ENCODE data around the gene COL23A1. TPM values are rescaled to one million over a fixed set of nuclear protein-coding genes. Genes with fewer than 3 reads are reported as not detected.
"Not testable (repeated sequence)": the region's sequence is repeated elsewhere in the genome, so short reads cannot be mapped to it uniquely, and the experiment has no call there.

Gene COL23A1
- total RNA-seq, 1 donor from 2014 or later, result 0.96 TPM

- DNase-seq (ENCODE audit: low spot score), result no peak
Measured at GRCh38 chr5:178230879-178231538, 359.2 kb downstream of the COL23A1 start.

DNA sequence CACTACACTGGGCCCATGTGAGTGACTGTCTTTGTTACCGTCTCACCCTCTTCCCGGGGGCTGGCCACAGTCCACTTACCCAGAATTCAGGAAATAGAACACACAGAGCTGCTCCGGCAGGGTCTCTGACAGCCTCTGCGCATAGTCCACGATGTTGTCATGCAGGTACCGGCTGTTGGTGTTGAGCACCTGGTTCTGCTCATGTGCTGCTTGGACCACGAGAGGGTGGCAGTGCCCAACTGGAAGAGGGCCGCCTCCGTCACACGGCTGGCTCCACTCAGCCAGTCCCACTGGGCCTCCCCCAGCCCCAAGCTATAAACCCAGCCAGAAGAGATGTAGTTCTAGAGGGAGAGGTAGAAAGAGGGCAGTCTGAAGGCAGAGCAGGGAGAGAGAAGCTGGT, 360.3 kb downstream of the COL23A1 start:
- no peak for DNase-seq (ENCODE audit: low spot score)

GRCh38 chr5:178229111-178229510, 361.1 kb downstream of the COL23A1 start:
- not testable (repeated sequence) for DNase-seq (ENCODE audit: low spot score)

DNA sequence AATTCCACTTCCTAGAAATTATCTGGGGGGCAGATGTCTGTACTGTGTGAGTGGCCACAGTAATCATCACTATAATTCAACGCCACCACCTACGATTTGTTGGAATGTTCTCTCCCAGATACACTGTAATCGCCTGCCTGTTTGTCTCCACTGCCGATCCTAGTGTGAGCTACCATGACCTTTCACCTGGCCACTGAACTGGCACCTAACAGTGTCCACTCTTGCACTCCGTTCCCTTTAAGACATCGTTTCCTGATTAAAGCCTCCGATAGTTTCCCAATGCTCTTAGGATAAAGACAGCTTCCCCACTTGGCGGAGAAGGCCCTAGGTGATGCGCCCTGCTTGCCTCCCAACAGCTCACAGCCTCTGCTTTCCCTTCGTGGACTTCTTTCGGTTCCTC, 361.6 kb downstream of the COL23A1 start:
- no peak for DNase-seq (ENCODE audit: low spot score)

- DNase-seq (ENCODE audit: low spot score), result no peak
Measured at GRCh38 chr5:178227929-178228328, 362.3 kb downstream of the COL23A1 start.

DNA sequence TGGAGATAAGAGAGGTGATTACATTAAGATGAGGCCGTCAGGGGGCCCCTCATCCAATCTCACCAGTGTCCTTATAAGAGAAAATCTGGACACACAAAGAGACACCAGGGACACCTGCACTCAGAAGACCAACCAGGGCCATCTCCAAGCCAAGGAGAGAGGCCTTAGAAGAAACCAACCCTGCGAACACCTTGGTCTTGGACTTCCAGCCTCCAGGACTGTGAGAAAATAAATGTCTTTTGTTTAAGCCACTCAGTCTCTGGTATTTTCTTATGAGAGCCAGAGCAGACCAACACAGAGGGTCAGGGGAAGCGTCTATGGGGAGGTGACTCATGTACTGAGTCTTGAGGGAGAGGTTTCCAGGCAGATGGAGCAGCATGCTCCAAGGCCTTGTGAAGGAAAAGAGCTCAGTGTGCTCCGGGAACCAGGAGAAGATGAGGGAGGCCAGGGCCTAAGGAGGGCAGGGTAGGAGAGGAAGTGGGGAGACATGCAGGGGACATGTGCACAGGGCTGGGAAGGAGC, 363.0 kb downstream of the COL23A1 start:
- no peak for DNase-seq (ENCODE audit: low spot score)

GRCh38 chr5:178225174-178225573, 365.0 kb downstream of the COL23A1 start:
- DNase-seq (ENCODE audit: low spot score), result no peak

- no peak for DNase-seq (ENCODE audit: low spot score)
Measured at GRCh38 chr5:178224403-178224802, 365.8 kb downstream of the COL23A1 start.

DNA sequence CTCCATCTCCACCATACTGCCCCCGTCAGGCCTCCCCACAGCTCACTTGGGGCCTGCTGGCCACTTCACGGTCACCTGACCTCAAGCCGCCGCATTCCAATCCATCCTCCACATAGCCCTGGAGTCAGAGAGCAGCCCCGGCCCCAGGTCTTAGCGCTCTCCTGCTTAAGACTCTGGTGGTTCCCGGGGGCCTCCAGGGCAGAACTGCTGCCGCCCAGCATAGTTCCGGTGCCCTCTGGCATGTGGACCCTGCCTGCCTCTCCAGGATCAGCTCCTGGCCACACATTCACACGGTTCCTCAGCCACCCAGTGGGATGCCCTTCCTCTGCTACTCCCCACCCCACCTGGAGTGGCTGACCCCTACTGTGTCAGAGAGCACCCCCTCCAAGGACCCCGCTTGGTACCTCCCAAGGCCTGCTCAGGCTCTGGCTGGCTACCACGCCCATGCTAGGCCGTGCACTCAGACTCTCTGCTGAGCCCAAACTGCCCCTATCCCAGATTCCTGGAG, 366.3 kb downstream of the COL23A1 start:
- DNase-seq (ENCODE audit: low spot score), result peak; percentile 24

DNA sequence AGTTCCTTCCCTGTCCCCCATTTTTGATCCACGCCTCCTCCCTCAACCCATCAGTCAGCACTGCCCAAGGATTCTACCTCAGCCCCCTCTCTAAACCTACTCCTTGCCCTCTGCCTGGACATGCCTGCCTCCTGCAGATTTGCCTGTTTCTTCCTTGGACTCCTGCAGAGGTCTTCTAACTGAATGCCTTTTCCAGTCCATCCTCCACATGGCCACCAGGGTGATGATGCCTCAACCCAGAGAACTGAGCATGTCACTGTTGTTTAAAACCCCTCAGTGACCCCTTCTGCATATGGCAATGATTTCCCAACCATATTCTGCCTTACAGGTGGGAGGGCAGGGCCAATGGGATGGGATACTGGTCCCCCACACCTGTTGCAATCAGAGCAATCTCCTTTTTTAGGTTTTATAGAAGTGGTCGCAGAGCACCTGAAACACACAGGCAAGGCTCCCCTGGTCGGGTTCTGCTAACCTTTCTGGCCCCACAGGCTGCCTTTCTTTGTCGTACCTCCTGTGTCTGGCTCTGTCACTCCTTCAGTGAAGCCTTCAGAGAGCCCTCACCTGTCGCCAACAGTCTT, 366.9 kb downstream of the COL23A1 start:
- DNase-seq (ENCODE audit: low spot score), result no peak

DNA sequence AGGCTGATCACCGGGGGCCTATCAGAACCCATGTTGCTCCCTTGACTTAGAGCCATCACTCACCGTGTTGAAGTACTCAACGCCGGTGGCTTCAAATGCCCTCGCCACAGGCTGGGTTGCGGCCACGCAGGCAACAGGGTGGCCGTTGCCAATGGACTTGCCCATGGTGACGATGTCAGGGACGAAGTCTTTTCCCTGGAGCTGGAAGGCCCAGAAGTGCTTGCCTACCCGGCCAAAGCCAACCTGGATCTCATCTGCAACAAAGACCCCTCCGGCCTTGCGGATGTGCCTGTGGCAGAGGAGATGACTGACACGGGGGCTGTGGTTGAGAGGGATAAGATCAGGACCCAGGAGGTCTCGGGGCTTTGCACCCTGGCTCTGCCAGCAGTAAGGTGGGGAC, 367.9 kb downstream of the COL23A1 start:
- DNase-seq (ENCODE audit: low spot score), result no peak

DNA sequence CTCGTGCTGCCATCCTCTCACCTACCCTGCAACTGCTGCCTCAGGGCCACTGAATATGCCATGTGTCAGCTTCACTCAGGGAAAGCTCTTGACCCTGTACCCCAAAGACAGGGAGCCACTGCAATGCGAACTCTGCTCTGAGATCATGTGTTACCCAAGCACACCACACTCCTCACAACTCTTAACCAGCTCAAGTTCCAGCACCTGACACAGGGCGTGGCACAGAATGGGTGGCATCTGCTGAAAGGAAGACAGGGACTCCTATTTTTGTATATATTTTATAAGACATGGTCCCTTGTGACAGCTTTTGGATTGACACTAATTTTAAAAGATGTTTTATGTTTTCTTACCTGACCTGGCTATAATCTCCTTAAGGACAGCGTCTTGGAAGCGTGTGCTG, 368.3 kb downstream of the COL23A1 start:
- DNase-seq (ENCODE audit: low spot score), result no peak

- no peak for DNase-seq (ENCODE audit: low spot score)
Measured at GRCh38 chr5:178221282-178221681, 368.9 kb downstream of the COL23A1 start.

GRCh38 chr5:178218827-178219226, 371.4 kb downstream of the COL23A1 start:
- DNase-seq (ENCODE audit: low spot score), result no peak

GRCh38 chr5:178218237-178218776, 371.9 kb downstream of the COL23A1 start:
- no peak for DNase-seq (ENCODE audit: low spot score)

- no peak for DNase-seq (ENCODE audit: low spot score)
Measured at GRCh38 chr5:178216779-178217178, 373.4 kb downstream of the COL23A1 start.

DNA sequence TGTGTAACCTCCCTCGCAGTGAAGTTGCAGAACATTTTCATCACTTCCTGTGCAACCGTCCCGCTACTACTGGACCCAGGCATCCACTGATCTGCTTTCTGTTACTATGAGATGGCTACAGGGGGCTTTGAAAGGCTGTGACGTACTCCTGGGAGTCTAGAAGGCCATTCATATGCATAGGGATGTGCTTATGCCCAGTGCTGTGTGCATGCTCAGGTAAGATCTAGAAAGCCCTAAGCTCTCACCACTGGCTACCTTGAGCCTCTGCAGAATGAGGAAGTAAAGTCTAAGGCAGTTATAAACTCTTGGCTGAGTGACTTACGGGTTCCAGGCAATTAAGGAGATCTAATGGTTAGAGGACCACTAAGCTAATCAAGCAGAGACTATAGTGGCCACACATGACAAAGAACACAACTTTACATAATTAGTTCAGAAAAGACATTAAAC, 374.1 kb downstream of the COL23A1 start:
- DNase-seq (ENCODE audit: low spot score), result no peak

DNA sequence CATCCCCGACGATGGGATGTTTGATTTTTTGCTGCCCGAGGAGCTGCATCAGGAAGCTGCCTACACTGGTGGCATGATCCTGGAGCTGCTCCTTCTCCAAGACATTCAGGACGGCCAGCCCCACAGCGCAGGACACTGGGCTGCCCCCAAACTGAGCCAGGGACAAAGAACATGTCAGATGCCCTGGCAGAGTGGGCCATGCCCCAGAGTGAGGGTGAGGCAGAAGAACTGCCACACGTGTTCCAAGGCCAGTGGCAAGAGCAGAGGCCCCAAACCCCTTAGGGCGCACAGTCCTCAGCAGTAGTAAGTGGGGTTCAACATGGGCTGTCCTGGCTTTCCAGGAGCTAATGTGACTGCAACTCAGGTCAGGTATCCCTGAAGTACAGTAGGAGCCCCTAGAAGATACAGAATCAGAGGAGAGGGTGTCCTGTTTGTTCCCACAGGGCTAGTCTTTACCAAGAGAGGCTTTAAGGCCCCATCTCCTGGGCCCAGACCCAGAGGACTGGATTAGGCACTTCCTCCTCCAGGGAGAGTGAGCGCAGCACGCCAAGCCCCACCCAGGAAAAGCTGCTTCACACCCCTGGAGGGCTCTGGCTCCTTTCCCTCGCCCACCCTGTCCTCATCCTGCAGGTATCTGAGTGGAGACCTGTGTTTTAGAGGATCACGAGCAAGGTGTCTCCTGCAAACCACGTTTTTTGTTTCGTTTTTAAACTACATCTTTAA, 374.8 kb downstream of the COL23A1 start:
- DNase-seq (ENCODE audit: low spot score), result no peak

- DNase-seq (ENCODE audit: low spot score), result no peak
Measured at GRCh38 chr5:178214160-178214803, 375.9 kb downstream of the COL23A1 start.

DNA sequence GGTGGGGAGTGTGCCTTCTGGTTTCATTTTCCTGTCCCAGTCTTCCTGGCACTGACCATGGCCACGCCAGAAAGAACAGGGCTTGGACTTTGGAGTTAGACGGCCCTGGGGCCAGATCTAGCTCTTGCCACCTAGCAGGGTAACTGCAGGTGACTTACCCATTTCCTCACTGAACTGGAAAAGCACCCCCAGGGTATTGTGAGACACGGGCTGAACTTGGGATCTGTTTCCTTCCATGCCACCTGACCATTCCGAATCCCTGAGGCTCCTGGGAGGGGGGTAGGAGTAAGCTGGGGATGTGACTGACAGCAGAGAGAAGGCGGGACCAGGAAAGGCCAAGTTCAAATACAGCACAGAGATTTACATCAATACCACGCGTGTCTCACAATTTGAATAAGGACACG, 376.4 kb downstream of the COL23A1 start:
- no peak for DNase-seq (ENCODE audit: low spot score)

DNA sequence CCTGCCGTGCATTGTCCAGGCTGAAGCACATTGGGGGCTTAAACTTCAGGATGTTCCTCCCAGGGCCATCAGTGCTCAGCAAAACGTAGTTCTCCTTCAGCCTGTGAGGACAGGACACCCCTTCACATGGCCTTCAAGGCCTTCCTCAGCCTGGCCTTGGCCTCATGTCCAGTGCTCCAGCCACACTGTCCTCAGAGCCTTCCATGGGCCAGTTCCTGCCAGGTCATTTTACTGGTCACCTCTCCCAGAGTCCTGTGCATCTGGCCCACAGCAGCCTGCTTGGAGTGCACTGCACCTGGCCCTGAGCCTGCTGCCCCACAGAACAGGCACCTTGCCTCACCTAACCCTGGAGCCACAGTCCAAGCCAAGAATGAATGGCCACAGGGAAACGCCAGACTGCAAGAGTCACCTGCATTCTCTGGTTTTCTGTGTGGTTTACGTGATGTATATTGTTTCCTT, 377.2 kb downstream of the COL23A1 start:
- DNase-seq (ENCODE audit: low spot score), result no peak

All from umbilical cord (tissue), 2 donors.